NCI-H1694 (cell line): Measurements from ENCODE around the gene CTR9.
"Not testable (repeated sequence)": the region's sequence is repeated elsewhere in the genome, so short reads cannot be mapped to it uniquely, and the experiment has no call there.

ENCODE experiments used
- DNase-seq: peaks from one replicate; lab custom pipeline; 2025; lab: John Stamatoyannopoulos, UW

The CTR9 gene

GRCh38 chr11:10822491-10822890 lies 71.4 kb downstream of the CTR9 start:
- DNase-seq, result not testable (repeated sequence)

- no peak for DNase-seq
Observed at GRCh38 chr11:10823152-10823579, 72.1 kb downstream of the CTR9 start.

DNA sequence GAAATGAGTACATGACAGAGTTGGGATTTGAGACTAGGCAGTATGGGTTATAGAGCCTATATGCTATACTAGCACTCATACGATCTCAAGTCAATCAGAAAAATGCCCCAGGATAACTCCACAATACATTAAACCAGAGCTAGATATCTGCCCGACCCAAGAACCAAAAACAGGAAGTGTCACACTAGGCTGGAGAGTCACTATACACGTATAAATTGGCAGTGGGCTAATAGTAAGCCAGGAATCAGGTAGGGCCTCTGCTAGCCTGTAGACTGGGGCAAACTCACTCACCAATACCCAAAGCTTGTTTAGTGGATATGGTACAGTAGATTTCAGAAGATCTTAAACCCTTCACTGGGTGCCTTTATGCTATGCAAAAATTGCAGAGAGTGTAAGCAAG lies 73.8 kb downstream of the CTR9 start:
- no peak for DNase-seq

DNA sequence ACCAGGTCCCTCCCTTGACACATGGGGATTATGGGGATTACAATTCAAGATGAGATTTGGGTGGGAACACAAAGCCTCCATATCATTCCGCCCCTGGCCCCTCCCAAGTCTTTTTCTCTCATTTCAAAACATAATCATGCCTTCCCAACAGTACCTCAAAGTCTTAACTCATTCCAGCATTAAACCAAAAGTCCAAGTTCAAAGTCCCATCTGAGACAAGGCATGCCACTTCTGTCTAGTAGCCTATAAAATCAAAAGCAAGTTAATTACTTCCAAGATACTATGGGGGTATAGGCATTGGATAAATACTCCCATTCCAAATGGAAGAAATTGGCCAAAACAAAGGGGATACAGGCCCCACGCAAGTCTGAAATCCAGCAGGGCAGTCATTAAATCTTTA lies 77.4 kb downstream of the CTR9 start:
- DNase-seq, result no peak

GRCh38 chr11:10829139-10829538 lies 78.1 kb downstream of the CTR9 start:
- DNase-seq, result no peak
